OCI-LY3 (cell line): ENCODE measurements around the gene JMJD6.

Experiments
- EZH2phosphoT487 ChIP-seq: fragments of 200-600 bp; shearing (Covaris generic); IDR thresholded peaks from 2 replicates; pipeline ENCODE4 v1.6.1; 2018; ENCODE audit warnings: antibody characterized with exemption, mixed run types, low read depth
- TF ChIP-seq, protein P1 (sequence below): fragments of 200-600, 300-600 bp; sonication (generic); IDR thresholded peaks from 2 replicates; pipeline ENCODE4 v1.5.1; 2014; ENCODE audit warnings: antibody characterized with exemption, low read length, low read depth

DNA sequence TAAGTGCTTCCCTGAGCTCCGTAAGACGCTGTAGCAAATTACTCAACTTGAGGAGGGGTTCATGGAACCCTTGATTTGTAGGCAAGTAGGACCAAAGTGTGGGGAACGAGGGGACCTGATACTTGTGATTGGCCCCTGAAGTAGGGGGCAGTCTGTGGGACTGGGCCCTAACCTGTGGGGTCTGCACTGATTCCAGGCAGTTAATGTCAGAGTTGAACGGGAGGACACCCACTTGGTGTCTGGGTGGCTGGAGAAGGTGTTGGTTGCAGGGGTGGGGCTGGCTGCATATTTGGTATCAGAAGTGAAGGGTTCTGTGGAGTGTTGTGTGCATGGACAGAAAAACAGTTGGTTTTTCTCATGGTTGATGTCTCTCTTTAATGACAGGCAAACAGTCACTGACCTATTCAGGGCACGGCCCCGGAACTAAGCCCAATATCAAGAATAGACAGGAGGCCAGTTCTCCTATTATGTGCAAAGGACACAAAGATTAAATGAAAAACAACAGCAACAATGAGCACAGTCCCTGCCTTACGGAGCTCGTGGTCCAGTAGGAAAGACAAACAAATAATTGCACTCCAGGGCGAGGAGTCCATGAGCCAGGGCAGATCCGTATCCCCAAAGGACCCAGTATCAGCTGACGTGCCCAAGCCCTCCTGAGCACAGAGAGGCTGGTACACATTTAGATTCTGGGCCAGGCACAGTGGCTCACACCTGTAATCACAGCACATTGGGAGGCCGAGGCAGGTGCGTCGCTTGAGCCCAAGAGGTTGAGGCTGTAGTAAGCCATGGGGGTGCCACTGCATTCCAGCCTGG, 34.8 kb downstream of the JMJD6 start:
- TF ChIP-seq EZH2phosphoT487: no peak
- TF ChIP-seq, protein P1, sequence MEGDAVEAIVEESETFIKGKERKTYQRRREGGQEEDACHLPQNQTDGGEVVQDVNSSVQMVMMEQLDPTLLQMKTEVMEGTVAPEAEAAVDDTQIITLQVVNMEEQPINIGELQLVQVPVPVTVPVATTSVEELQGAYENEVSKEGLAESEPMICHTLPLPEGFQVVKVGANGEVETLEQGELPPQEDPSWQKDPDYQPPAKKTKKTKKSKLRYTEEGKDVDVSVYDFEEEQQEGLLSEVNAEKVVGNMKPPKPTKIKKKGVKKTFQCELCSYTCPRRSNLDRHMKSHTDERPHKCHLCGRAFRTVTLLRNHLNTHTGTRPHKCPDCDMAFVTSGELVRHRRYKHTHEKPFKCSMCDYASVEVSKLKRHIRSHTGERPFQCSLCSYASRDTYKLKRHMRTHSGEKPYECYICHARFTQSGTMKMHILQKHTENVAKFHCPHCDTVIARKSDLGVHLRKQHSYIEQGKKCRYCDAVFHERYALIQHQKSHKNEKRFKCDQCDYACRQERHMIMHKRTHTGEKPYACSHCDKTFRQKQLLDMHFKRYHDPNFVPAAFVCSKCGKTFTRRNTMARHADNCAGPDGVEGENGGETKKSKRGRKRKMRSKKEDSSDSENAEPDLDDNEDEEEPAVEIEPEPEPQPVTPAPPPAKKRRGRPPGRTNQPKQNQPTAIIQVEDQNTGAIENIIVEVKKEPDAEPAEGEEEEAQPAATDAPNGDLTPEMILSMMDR: no peak
